ENCODE measurements around the gene NACA2.

- TF ChIP-seq CTCF (IDR thresholded peaks at IDR 0.05; ENCODE audit: low read depth, low read length, missing input control) (no peak), ZBTB33 (IDR thresholded peaks at IDR 0.05) (no peak), TAF1 (conservative IDR thresholded peaks at IDR 0.05) (no peak), MAX (IDR thresholded peaks at IDR 0.05) (no peak)
Observed at GRCh38 chr17:61579961-61580360, 11.1 kb downstream of the NACA2 start.
